Uterus (tissue), 2 donors: ENCODE data around the gene RBM7.

Experiments used
- POLR2A ChIP-seq, 2 donors: fragments of 450-650 bp; IDR thresholded peaks; one replicate each; pipeline ENCODE4 v1.6.1; 2016; ENCODE audit warnings: antibody characterized with exemption in 2 of 2, mild to moderate bottlenecking in 1 of 2, moderate library complexity in 1 of 2
- TF ChIP-seq, protein P1 (sequence below), 4 experiments: fragments of 200-600 bp in 2 of 4; fragments of 450-650 bp in 2 of 4; sonication (generic) in 2 of 4; IDR thresholded peaks; one replicate each; pipeline ENCODE4 v1.5.1; 2016 to 2019; ENCODE audit warnings: antibody characterized with exemption in 4 of 4, mild to moderate bottlenecking in 2 of 4, moderate library complexity in 1 of 4

DNA sequence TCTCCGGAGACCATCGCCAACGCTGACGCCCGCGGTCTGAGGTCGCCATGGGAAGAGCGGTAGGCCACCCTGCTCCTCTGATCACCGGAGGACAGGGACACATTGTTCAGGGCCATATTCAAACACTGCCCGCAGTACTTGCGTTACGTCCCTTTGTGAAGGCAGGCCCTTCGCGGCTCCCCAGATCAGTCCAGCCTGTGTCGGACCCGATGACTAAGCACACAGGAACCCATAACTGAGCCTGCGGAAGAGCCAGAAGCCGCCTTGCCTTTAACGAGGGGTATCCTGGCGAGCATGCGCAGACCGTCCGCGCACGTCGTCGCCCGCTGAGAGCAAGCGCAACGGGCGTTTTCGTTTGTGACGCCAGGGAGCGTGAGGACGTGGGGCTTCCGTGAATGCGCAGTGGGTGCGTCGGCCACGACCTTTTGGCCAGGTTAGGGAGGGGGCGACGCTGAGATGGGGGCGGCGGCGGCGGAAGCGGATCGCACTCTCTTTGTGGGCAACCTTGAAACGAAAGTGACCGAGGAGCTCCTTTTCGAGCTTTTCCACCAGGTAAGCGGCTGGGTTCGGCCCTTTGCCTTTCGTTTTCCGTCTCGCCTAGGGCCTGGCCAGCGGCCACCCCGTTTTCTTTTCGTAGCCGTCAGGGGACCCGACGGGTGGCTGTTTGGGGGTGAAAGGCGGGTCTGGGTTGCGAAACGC lies at the start of gene RBM7, which contains the start of gene C11orf71:
- peak; percentile 96 to 97 for TF ChIP-seq POLR2A (IDR thresholded peaks at IDR 0.05)
- TF ChIP-seq, protein P1, sequence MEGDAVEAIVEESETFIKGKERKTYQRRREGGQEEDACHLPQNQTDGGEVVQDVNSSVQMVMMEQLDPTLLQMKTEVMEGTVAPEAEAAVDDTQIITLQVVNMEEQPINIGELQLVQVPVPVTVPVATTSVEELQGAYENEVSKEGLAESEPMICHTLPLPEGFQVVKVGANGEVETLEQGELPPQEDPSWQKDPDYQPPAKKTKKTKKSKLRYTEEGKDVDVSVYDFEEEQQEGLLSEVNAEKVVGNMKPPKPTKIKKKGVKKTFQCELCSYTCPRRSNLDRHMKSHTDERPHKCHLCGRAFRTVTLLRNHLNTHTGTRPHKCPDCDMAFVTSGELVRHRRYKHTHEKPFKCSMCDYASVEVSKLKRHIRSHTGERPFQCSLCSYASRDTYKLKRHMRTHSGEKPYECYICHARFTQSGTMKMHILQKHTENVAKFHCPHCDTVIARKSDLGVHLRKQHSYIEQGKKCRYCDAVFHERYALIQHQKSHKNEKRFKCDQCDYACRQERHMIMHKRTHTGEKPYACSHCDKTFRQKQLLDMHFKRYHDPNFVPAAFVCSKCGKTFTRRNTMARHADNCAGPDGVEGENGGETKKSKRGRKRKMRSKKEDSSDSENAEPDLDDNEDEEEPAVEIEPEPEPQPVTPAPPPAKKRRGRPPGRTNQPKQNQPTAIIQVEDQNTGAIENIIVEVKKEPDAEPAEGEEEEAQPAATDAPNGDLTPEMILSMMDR (IDR thresholded peaks at IDR 0.05) = peak in 1 of 4 experiments; percentile 41
